Suprapubic skin (tissue), 4 donors: ENCODE results near the gene SCAPER.

Source experiments
- CTCF ChIP-seq, 2 donors: fragments of 200-600 bp in 1 of 2; fragments of 450-650 bp in 1 of 2; sonication (generic) in 1 of 2; IDR thresholded peaks; one replicate each; pipeline ENCODE4 v1.5.1; 2016 to 2019; ENCODE audit warnings: antibody characterized with exemption in 2 of 2, mild to moderate bottlenecking in 1 of 2, moderate library complexity in 1 of 2
- EP300 ChIP-seq: sonication (generic); formaldehyde crosslinking; IDR thresholded peaks from one replicate; pipeline ENCODE4 v1.6.1; 2017; ENCODE audit warnings: antibody characterized with exemption
- POLR2A ChIP-seq, 2 donors: fragments of 450-650 bp; IDR thresholded peaks; one replicate each; pipeline ENCODE4 v1.6.1; 2017; ENCODE audit warnings: antibody characterized with exemption in 2 of 2, mild to moderate bottlenecking in 2 of 2, moderate library complexity in 2 of 2
- POLR2AphosphoS5 ChIP-seq, 3 donors: sonication (generic); formaldehyde crosslinking; IDR thresholded peaks; one replicate each; pipeline ENCODE4 v1.6.1; 2017; ENCODE audit warnings: antibody characterized with exemption in 3 of 3

GRCh38 chr15:76636059-76636458, 269.1 kb downstream of the SCAPER start:
- TF ChIP-seq POLR2AphosphoS5 (IDR thresholded peaks at IDR 0.05) (no peak), EP300 (no peak), CTCF (IDR thresholded peaks at IDR 0.05) (no peak), POLR2A (IDR thresholded peaks at IDR 0.05) (no peak)
